Urothelium cell line (cell line): ENCODE data around the gene ZBED2.
A peak's percentile ranks its signal among the peaks of the same experiment; 100 is the strongest.

Experiments
- DNase-seq: peaks from one replicate; pipeline ENCODE4 v3.0.0; 2011; ENCODE audit warnings: low spot score, mixed read lengths
- FAIRE-seq: peaks from 2 replicates; lab custom pipeline; 2011; peaks lifted over from hg19 to GRCh38; lab: Jason Lieb, UNC

Gene ZBED2

GRCh38 chr3:111605018-111605417 is 9.9 kb upstream of the ZBED2 start:
- DNase-seq = no peak
- FAIRE-seq = no peak

DNA sequence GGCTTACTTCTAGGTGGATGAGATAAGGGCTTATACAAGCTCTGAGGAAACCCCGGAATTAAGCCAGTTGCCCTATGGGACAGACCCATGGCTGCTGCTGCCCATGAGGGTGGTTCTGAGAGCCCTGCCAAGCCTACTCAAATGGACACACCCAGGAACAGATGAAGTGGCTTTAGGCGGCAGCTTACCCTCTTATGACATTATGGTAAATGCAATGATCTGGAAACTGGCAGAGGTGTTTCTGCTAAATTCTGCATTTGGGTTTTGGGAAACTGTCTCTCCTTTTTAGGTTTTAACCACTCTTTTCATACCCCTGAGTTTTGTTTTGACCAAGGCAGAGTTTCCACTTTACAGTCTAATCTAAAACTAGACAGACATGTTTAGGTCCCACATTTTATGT is 9.0 kb upstream of the ZBED2 start:
- DNase-seq = no peak
- FAIRE-seq = no peak

DNA sequence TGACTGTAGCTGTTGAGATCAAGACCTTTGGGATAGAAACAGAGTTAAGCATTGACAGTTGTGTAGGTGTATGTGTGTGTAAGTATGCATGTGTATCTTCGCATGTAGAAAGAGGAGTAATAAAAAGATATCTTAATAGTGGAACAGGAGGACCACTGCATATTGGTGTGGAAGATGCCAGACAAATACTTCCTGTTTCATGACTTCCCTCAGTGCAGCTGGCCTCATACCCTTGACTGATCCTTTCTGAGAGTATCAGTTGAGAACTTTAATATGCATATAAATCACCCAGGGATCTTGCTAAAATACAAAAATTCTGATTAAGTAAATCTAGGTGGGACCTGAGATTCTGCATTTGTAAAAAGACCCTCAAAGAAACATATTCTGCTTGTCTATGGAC is 8.5 kb upstream of the ZBED2 start:
- DNase-seq (no peak), FAIRE-seq (no peak)

DNA sequence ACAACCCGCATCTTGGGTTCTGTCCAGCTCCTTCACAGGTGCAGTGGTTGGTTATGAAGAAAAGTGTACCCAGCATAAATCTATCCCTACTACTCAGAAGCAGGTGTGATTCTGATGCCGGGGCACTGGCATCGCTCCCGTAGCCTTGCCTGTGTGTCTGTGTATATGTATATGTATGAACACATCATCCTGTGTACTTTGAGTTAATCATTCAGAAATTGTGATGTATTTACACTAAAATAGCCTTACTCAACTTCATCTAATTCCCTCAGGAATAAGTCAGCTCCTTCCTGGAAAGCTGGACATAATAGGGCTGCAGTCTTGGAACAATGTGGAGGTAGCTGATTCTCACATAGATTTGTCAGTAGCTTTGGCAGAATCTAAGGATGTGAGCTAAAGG is 6.7 kb upstream of the ZBED2 start:
- FAIRE-seq = no peak
- no peak for DNase-seq

DNA sequence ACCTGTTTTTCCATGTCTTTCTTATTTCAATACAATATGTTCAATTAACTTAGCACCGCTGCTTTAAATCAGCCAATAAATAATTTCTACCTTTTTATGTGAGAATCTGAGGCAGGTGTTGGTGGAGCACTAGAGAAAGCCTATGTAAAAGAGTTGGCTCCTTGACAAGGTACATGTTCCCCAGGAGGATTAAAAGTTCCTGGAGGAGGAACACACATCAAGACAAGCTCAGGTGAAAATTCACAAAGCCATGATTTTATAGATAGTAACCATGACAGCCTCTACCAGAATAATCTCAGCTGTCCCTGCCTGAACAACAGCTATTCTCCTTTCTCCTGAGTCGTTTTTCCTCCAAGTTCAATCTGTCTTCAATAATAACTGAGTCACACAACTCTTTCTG is 3.4 kb upstream of the ZBED2 start:
- DNase-seq (no peak), FAIRE-seq (no peak)

GRCh38 chr3:111598139-111598538 is 3.0 kb upstream of the ZBED2 start:
- no peak for FAIRE-seq
- DNase-seq = no peak

DNA sequence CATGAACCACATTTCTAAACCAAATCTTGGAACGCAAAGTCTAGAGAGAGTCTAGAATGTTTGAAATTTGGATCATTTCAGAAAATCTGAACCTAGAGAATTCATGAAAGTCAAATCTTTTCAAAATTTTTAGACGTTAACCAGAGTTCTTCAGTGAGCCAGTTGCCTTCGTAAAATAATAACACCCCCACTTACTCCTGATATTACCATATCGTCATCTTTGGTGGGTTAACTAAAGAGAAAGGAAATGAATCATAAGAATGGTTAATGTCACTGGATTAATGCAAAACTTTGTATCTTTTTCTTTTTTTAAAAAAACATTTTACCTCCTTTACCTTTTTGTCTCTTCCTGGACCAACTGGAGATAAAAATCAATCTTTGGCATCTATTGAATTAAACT is 1.2 kb upstream of the ZBED2 start:
- DNase-seq (no peak), FAIRE-seq (no peak)

DNA sequence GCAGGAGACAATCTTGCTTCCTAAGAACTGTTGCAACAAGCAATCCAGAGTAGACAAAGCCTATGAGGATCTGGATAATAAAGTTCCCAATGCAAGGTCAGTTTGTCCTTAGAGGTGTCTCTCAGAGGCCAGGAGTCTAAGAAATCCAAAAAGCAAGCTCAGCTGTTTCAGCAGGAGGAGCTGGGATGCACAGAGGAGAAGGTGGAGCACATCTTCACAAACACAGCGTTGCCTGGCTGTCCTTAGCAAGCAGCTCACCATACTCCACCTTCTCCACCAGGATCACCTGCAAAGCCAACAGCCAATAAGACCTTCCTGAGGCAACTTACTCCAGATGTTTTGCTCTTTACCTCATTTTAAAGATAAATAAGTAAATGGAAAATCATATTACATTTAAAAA is 365 bp downstream of the ZBED2 start:
- FAIRE-seq (no peak), DNase-seq (no peak)

DNA sequence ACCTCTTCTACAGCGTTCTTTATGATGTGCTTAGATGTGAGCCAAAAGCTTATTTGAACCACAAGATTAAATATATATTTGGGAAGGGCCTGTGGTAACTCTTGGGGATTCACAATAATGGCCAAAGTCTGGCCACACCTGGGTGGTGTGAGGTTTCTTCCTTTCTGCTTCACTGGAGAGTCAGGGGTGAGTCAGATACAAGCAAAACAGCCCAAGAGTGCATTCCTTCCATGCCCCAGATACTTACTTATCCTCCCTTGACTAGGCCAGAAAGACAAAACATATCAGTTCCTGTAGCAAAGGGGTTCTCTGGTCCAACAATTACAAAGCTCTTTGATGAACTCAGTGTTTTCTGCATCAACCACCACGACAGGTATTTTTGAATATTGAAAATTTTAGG is 941 bp downstream of the ZBED2 start:
- DNase-seq (peak; percentile 65), FAIRE-seq (no peak)

- DNase-seq (no peak), FAIRE-seq (peak; percentile 94)
Measured at GRCh38 chr3:111593666-111594065, 1.5 kb downstream of the ZBED2 start.

DNA sequence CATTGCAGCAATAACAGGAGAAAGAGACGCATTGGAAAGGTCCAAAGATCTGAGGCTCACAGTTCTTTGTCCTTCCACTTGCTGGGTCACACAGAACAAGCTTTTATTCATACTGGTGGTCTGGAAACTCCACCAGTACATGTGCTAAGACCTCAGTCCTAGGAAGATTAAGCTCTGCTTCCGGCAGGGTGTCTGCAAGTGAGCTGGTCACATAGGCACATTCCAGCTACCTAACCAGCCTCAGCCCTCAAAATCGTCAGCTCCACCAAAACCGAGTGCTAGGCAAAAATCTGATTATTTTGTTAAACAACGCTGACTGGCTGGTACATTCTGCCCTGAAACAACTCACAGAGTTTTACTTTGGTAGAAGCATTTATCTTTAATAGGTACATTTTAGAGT is 2.2 kb downstream of the ZBED2 start:
- DNase-seq = no peak
- FAIRE-seq = no peak

- no peak for DNase-seq
- FAIRE-seq = no peak
Measured at GRCh38 chr3:111592143-111592542, 3.0 kb downstream of the ZBED2 start.

- peak; percentile 65 for FAIRE-seq
- DNase-seq = no peak
Measured at GRCh38 chr3:111591555-111591954, 3.6 kb downstream of the ZBED2 start.

DNA sequence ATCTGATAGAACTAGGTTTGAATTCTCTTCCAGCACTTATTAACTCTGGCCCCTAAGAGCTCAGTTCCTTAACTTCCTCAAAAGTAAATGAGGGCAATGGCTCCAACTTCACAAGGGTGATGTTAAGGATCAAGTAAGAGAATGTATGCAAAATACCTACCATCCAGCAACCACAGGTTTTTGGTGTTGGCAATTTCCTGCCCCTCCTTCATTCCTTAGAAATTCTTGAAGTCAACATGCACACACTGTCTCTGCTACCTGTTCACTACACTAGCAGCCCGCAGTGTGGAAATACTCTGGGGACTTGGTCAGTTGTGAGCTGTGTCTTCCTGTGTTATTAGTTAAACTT is 5.0 kb downstream of the ZBED2 start:
- DNase-seq (no peak), FAIRE-seq (no peak)

GRCh38 chr3:111589303-111590142 is 5.6 kb downstream of the ZBED2 start:
- DNase-seq = no peak
- no peak for FAIRE-seq

GRCh38 chr3:111588527-111588926 is 6.6 kb downstream of the ZBED2 start:
- no peak for DNase-seq
- no peak for FAIRE-seq

GRCh38 chr3:111585217-111585616 is 9.9 kb downstream of the ZBED2 start:
- DNase-seq (peak; percentile 73), FAIRE-seq (no peak)

DNA sequence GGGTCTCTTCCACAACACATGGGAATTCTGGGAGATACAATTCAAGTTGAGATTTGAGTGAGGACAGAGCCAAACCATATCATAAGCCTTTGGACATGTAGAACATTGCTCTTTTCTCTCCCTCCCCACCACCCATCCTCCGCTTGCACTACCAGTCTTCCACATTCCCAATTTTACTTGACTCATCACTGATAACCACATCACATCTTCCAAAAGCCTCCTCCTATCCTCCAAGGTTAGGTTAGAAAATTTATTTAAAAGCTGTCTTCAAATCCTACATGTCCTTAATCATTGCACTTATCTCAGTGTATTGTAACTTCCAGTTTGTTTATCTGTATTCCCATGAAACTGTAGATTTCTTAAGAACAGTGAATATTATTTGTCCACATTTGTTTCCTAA is 10.4 kb downstream of the ZBED2 start:
- DNase-seq = no peak
- FAIRE-seq = no peak

- DNase-seq (peak; percentile 88), FAIRE-seq (peak; percentile 17)
Measured at GRCh38 chr3:111582120-111582474, 13.0 kb downstream of the ZBED2 start.

- FAIRE-seq (no peak), DNase-seq (no peak)
Measured at GRCh38 chr3:111581403-111582119, 13.6 kb downstream of the ZBED2 start.

DNA sequence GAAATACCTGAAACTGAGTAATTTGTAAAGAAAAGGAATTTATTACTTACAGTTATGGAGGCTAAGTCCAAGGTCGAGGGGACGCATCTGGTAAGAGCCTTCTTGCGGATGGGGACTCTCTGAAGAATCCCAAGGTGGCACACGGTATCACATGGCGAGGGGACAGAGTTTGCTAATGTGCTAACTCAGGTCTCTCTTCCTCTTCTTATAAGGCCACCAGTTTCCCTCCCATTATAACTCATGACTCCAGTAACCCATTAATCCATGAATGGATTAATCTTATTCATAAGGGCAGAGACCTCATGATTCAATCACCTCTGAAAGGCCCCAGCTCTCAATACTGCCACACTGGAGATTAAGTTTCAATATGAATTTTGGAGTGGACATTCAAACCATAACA is 15.7 kb downstream of the ZBED2 start:
- DNase-seq (no peak), FAIRE-seq (no peak)

GRCh38 chr3:111578867-111579266 is 16.3 kb downstream of the ZBED2 start:
- DNase-seq (no peak), FAIRE-seq (peak; percentile 32)
